Measurements from ENCODE around the gene ARMC10.
"Not testable (repeated sequence)": the region's sequence is repeated elsewhere in the genome, so short reads cannot be mapped to it uniquely, and the experiment has no call there.

The ARMC10 gene

DNA sequence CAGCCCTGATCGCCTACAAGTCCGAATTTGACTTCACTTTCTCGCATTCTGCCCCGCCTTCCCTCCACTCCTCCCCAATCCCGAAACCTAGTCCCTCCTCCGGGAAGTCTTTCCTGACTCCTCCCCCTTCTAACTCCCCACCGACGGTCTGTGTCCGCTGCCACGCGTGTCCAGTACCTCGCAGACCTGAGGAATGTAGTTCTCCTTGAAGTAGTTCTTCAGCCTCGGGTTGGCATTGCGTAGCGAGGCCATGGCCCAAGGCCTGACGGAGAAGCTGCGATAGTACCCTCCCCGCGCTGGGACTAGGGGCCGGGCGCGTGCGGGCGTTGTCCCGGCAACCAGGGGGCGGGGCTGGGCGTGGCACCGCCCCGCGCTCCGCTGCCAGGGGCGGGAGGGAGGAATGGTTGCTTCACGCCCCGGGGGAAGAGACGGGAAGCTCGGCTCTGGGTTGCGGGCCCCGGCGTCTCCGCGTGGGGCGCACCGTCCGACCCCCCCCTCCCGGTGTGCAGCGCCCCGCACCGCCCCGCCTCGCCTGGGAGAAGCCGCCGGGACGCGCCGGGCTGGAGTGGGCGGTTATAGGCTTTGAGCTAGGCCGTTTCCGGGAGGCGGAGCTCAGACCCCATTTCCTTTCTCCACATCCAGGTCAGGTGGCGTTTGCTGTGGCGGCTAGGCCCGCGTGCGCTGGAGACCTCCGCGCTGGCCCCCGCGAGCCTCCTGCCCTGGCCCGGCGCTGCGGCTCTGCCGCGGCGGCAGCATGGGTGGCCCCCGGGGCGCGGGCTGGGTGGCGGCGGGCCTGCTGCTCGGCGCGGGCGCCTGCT, at the start of gene ARMC10, which contains the start of gene FBXL13:
TSS of gene ARMC10 (plus strand) at position 622 of the 818 bp plus-strand sequence. CDS start at position 755, 133 bp downstream.
TSS of gene FBXL13 (minus strand) at position 278 of the 818 bp plus-strand sequence.
- peak; percentile 94 for DNase-seq (ENCODE audit: low spot score)

DNA sequence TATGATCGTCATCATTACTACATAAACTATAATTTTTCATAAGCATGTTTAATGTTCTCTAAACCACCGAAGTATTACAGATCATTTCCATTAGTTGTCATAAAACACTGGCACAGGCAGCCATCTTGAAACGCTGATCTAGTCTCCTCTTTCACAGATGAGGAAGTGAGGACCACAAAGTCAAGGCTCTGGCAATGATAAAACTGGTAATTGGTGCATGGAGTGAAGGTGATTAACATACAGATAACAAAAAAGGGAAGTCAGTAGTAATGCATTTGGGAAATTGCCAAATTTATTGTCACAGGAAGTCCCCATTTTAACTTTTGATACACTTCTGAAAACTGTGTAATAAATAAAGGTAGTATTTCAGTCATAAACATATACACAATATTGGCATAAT, 49.6 kb upstream of the ARMC10 start:
- DNase-seq (ENCODE audit: low spot score) = no peak

GRCh38 chr7:103031024-103031423, 43.9 kb upstream of the ARMC10 start:
- DNase-seq (ENCODE audit: low spot score) = no peak

- peak; percentile 43 for DNase-seq (ENCODE audit: low spot score)
Measured at GRCh38 chr7:103031781-103032180, 43.2 kb upstream of the ARMC10 start.

DNA sequence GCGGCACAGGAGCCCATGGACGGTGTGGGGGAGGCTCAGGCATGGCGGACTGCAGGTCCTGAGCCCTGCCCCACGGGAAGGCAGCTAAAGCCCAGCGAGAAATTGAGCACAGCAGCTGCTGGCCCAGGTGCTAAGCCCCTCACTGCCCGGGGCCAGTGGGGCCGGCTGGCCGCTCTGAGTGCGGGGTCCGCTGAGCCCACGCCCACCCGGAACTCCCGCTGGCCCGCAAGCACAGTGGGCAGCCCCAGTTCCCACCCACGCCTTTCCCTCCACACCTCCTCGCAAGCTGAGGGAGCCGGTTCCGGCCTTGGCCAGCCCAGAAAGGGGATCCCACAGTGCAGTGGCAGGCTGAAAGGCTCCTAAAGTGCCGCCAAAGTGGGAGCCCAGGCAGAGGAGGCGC, 40.6 kb upstream of the ARMC10 start:
- not testable (repeated sequence) for DNase-seq (ENCODE audit: low spot score)

DNA sequence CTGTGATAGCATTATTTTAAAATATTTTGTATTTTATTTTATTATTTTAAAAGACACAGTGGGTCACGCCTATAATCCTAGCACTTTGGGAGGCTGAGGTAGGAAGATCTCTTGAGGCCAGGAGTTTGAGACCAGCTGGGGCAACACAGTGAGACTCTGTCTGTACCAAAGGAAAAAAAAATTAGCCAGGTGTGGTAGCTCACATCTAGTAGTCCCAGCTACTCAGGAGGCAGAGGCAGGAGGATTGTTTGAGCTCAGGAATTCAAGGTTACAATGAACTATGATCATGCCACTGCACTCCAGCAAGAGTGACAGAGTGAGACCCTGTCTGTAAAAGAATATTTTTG, 37.5 kb upstream of the ARMC10 start:
- DNase-seq (ENCODE audit: low spot score) = no peak

- DNase-seq (ENCODE audit: low spot score) = not testable (repeated sequence)
Measured at GRCh38 chr7:103037823-103038739, 36.9 kb upstream of the ARMC10 start.

GRCh38 chr7:103041815-103042214, 33.1 kb upstream of the ARMC10 start:
- DNase-seq (ENCODE audit: low spot score) = not testable (repeated sequence)

GRCh38 chr7:103048833-103049232, 26.1 kb upstream of the ARMC10 start:
- DNase-seq (ENCODE audit: low spot score) = no peak

DNA sequence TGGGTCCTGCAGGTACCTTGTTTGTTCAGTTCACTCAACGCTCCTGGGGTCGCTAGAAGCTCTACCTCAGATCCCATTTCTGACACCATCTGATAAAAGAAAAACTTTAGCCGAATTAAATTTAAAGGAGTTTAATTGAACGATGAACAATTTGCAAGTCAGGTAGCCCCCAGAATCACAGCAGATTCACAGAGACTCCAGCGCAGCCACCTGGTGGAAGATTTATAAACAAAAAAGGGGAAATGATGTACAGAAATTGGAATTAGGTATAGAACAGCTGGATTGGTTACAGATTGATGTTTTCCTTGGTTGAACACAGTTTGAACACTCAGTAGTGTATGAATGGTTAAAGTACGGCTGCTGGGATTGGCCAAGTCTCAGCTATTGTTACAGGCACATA, 23.4 kb upstream of the ARMC10 start:
- DNase-seq (ENCODE audit: low spot score) = no peak

DNA sequence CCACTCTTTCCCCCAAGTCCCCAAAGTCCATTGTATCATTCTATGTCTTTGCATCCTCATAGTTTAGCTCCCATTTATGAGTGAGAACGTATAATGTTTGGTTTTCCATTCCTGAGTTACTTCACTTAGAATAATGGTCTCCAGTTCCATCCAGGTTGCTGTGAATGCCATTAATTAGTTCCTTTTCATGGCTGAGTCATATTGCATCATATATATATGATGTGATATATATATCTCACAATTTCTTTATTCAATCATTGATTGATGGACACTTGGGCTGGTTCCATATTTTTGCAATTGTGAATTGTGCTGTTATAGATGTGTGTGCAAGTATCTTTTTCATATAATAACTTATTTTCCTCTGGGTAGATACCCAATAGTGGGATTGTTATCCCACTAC, 18.9 kb upstream of the ARMC10 start:
- not testable (repeated sequence) for DNase-seq (ENCODE audit: low spot score)

GRCh38 chr7:103058122-103058521, 16.8 kb upstream of the ARMC10 start:
- no peak for DNase-seq (ENCODE audit: low spot score)

DNA sequence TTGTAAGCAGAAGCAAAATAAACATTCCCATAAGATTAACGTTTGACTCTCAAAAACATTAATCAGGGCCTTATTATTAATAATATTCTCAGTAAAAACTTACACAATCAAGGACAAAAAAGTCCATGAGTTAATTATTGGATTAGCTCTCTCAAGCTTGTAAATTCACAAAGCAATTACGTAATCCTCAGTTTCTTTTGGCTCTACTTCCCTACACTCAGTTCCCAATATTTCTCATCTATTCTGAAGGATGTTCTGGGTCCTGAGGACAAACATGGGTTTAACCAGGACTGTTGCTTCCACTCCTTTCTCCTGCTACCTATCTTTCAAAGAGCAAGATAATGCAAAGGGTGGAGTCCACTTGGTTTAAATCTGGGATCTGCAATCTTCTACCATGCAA, 15.5 kb upstream of the ARMC10 start:
- DNase-seq (ENCODE audit: low spot score) = no peak

DNA sequence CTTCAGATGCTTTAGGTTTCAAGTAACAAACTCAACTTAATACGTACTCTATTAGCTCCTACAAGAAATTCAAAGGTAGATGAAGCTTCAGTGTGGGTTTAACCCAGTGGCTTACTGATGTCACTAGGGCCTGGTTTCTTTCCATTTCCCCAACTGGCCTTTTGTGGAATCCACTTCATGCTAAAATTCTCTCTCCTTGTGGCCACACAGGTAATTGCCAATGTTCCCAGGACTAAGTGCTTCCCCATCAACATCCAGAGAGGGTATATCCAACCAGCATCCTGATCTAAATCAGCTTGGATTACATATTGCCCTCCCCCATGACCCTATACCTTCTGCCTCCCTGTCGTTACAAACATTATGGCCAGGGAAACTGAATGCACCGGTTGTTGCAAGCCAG, 11.0 kb upstream of the ARMC10 start:
- no peak for DNase-seq (ENCODE audit: low spot score)

GRCh38 chr7:103065667-103066066, 9.3 kb upstream of the ARMC10 start:
- DNase-seq (ENCODE audit: low spot score) = peak; percentile 28

GRCh38 chr7:103068414-103069403, 6.2 kb upstream of the ARMC10 start:
- no peak for DNase-seq (ENCODE audit: low spot score)

DNA sequence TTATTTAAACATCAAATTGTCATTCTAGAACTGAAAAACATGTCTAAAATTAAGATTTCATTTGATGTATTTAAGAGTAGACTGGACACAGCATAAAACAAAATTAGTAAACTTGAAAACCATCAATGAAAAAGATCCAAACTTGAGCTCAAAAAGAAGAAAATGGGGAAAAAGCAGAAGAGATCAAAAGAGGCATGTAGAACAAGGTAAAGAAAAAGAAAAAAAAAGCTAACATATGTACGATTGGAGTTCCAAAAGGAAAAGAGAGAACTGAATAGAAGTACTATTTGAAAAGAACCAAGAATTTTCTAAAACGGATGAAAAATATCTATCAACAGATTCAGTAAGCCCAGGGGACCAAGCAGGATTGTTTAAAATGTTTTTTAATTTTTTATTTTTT, 3.9 kb upstream of the ARMC10 start:
- DNase-seq (ENCODE audit: low spot score) = no peak

DNA sequence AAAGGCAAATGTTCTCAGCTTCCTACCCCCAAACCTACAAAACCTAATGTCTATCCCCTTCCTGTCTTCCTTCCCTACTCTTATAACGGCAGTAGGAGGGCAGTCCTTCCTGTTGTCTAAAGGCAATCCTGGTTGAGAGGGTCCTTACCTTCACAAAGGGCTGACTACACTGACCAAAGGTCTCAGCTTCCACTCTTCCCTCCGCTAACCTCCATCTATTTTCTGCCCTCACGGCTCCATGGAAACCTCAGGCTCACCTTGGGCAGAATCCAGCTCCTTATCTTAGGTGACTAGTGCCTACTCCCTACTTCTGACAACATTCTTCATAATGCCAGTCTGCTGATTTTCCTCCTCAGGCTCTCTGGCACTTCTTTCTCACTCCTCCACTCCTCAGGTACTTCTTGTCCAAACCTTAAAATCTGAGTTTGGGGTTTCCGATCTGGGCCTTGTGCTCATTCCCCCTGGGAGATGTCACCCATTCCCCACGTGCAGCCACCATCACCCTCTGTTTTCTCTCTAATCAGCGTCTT, 886 bp upstream of the ARMC10 start:
- peak; percentile 31 for DNase-seq (ENCODE audit: low spot score)

DNA sequence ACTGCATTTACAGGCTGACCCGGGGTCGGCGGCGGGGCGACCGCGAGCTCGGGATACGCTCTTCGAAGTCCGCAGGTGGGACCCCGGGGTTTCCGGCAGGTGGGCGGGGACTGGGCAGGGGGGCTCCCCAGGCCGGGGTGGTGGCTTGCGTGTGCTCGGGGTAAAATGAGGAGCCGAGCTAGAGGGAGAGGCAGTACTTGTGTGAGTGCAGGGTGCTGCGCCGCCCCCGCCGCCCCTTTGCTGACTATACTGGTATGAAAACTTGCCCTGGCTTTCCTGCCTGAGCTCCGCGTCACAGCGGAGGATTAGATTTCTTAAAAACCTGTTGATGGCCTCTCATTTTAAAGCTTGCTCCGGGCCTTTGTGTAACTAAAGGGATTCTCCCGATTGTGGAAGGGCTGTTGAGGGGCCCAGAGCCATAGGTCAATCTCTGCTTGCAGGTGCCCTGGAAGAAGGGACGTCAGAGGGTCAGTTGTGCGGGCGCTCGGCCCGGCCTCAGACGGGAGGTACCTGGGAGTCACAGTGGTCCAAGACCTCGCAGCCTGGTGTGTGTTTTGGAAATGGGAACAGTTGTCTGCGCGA, 488 bp downstream of the ARMC10 start:
- peak; percentile 62 for DNase-seq (ENCODE audit: low spot score)

GRCh38 chr7:103076764-103077163, 1.8 kb downstream of the ARMC10 start:
- no peak for DNase-seq (ENCODE audit: low spot score)

DNA sequence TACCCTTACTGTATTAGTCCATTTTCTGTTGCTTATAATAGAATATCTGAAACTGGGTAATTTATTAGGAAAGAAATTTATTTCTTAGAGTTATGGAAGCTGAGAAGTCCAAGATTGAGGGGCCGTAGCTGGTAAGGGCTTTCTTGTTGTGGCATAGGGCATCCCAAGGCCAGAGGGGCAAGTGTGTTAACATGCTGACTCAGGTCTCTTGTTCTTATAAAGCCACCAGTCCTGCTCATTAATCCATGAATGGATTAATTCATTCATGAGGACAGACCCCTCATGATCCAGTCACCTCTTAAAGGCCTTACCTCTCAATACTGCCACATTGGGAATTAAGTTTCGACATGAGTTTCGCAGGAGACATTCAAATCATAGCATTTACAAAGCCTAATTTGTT, 2.4 kb downstream of the ARMC10 start:
- DNase-seq (ENCODE audit: low spot score) = no peak

Measured in AG08396 (cell line).